A673 (cell line): ENCODE results near the gene HSPB8.

Experiments
- EZH2 ChIP-seq: fragments of 200-600 bp; sonication (generic); IDR thresholded peaks from 2 replicates; pipeline ENCODE4 v1.6.1; 2017; ENCODE audit warnings: borderline replicate concordance, low read depth, mild to moderate bottlenecking, mixed read lengths, antibody characterized with exemption, low read length; ENCODE audit not compliant: poor library complexity, severe bottlenecking
- TF ChIP-seq, protein P1 (sequence below): fragments of 300-800, 200-600 bp; sonication (generic); conservative IDR thresholded peaks from 2 replicates; pipeline ENCODE4 v1.5.1; 2017; ENCODE audit warnings: low read depth, mild to moderate bottlenecking, antibody characterized with exemption, low read length, moderate library complexity, mixed read lengths

DNA sequence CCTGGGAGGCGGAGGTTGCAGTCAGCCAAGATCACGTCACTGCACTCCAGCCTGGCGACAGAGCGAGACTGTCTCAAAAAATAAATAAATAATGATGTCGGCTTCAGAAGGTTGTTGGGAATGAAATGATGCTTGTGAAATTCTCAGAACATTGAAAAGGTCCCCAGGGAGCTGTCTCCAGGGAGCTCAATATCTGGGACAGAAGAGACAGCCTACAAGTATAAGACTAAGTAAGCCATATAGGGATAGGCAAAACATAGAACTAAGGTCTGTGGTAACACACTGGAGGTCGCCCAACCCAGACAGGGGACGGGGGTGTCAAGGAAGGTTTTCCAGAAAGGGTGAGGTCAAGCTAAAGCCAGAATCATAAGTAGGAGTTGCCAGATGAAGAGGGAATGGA lies 29.5 kb upstream of the HSPB8 start:
- TF ChIP-seq, protein P1, sequence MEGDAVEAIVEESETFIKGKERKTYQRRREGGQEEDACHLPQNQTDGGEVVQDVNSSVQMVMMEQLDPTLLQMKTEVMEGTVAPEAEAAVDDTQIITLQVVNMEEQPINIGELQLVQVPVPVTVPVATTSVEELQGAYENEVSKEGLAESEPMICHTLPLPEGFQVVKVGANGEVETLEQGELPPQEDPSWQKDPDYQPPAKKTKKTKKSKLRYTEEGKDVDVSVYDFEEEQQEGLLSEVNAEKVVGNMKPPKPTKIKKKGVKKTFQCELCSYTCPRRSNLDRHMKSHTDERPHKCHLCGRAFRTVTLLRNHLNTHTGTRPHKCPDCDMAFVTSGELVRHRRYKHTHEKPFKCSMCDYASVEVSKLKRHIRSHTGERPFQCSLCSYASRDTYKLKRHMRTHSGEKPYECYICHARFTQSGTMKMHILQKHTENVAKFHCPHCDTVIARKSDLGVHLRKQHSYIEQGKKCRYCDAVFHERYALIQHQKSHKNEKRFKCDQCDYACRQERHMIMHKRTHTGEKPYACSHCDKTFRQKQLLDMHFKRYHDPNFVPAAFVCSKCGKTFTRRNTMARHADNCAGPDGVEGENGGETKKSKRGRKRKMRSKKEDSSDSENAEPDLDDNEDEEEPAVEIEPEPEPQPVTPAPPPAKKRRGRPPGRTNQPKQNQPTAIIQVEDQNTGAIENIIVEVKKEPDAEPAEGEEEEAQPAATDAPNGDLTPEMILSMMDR = no peak
- TF ChIP-seq EZH2 = no peak
